Stimulated activated effector memory CD8-positive, alpha-beta T cell treated with anti-CD3 and anti-CD28 coated beads, Interleukin-12 subunit alpha, Interleukin-12 subunit beta, amount 100 ng/mL, for 72 hours (primary cell): ENCODE measurements around the gene PC.

ENCODE experiments used
- ATAC-seq: fragments of 150-1000 bp; cut with Tn5 transposase; 2 replicates; pipeline ENCODE4 v1.10.0; 2021
- DNase-seq, 2 donors: peaks; one replicate each; pipeline ENCODE4 v3.0.0; 2021 to 2022; ENCODE audit warnings: low spot score in 2 of 2
- H3K27ac Mint-ChIP-seq: one replicate; pipeline ENCODE4 v1.8.0; 2022; ENCODE audit warnings: mild to moderate bottlenecking, mixed read lengths
- H3K36me3 Mint-ChIP-seq: one replicate; pipeline ENCODE4 v1.8.0; 2022; ENCODE audit warnings: mild to moderate bottlenecking, mixed read lengths
- H3K4me1 Mint-ChIP-seq: one replicate; pipeline ENCODE4 v1.8.0; 2022; ENCODE audit warnings: mixed read lengths
- H3K4me3 Mint-ChIP-seq: one replicate; pipeline ENCODE4 v1.8.0; 2022; ENCODE audit warnings: mild to moderate bottlenecking, mixed read lengths
- H3K9me3 Mint-ChIP-seq: one replicate; pipeline ENCODE4 v1.8.0; 2022; ENCODE audit warnings: mixed read lengths

Gene PC

GRCh38 chr11:66856496-66857233 is 101.5 kb downstream of the PC start, which contains the start of gene LRFN4:
LRFN4 (plus strand) TSS chr11:66857064; CDS start chr11:66857745, 681 bp downstream.
- Mint-ChIP-seq H3K4me3 (peak within 1 kb of the TSS; percentile 83), H3K4me1 (peaks cover 7% of the 10 kb centered on the region), H3K36me3 (peaks cover 17% of the 10 kb centered on the region), H3K9me3 (no peaks in the 10 kb centered on the region), H3K27ac (peak within 1 kb of the TSS; percentile 88)
- DNase-seq (peak in 1 of 2 donors; percentile 90), ATAC-seq (peak; percentile 70)

GRCh38 chr11:66855574-66856495 is 102.3 kb downstream of the PC start:
- DNase-seq (peak in 1 of 2 donors; percentile 78), ATAC-seq (peak; percentile 85)
- Mint-ChIP-seq H3K4me1 (peaks cover 10% of the 10 kb centered on the region), H3K27ac (peak overlapping the region; percentile 88), H3K4me3 (peak overlapping the region; percentile 83), H3K36me3 (peaks cover 17% of the 10 kb centered on the region), H3K9me3 (no peaks in the 10 kb centered on the region)

- peaks cover 17% of the 10 kb centered on the region for H3K36me3 Mint-ChIP-seq
- ATAC-seq, result no peak
- H3K27ac Mint-ChIP-seq, result peak overlapping the region; percentile 88
- peaks cover 10% of the 10 kb centered on the region for H3K4me1 Mint-ChIP-seq
- DNase-seq, result no peak
- H3K4me3 Mint-ChIP-seq, result peak overlapping the region; percentile 83
- no peaks in the 10 kb centered on the region for H3K9me3 Mint-ChIP-seq
These were observed 103.4 kb downstream of the PC start for GRCh38 chr11:66854729-66855211.

GRCh38 chr11:66854231-66854661 is 103.9 kb downstream of the PC start:
- peak overlapping the region; percentile 60 for H3K27ac Mint-ChIP-seq
- peaks cover 17% of the 10 kb centered on the region for H3K36me3 Mint-ChIP-seq
- peaks cover 10% of the 10 kb centered on the region for H3K4me1 Mint-ChIP-seq
- ATAC-seq (no peak), DNase-seq (no peak)
- no peak overlapping the region for H3K4me3 Mint-ChIP-seq
- no peaks in the 10 kb centered on the region for H3K9me3 Mint-ChIP-seq

GRCh38 chr11:66853242-66854229 is 104.6 kb downstream of the PC start:
- Mint-ChIP-seq H3K4me1 (peaks cover 10% of the 10 kb centered on the region), H3K36me3 (peaks cover 20% of the 10 kb centered on the region), H3K27ac (peak overlapping the region; percentile 60), H3K4me3 (no peak overlapping the region), H3K9me3 (no peaks in the 10 kb centered on the region)
- no peak for ATAC-seq
- no peak for DNase-seq

GRCh38 chr11:66852466-66853241 is 105.5 kb downstream of the PC start:
- peaks cover 18% of the 10 kb centered on the region for H3K36me3 Mint-ChIP-seq
- no peaks in the 10 kb centered on the region for H3K9me3 Mint-ChIP-seq
- ATAC-seq (no peak), DNase-seq (no peak)
- H3K4me3 Mint-ChIP-seq, result no peak overlapping the region
- H3K4me1 Mint-ChIP-seq, result peaks cover 10% of the 10 kb centered on the region
- H3K27ac Mint-ChIP-seq, result no peak overlapping the region

DNA sequence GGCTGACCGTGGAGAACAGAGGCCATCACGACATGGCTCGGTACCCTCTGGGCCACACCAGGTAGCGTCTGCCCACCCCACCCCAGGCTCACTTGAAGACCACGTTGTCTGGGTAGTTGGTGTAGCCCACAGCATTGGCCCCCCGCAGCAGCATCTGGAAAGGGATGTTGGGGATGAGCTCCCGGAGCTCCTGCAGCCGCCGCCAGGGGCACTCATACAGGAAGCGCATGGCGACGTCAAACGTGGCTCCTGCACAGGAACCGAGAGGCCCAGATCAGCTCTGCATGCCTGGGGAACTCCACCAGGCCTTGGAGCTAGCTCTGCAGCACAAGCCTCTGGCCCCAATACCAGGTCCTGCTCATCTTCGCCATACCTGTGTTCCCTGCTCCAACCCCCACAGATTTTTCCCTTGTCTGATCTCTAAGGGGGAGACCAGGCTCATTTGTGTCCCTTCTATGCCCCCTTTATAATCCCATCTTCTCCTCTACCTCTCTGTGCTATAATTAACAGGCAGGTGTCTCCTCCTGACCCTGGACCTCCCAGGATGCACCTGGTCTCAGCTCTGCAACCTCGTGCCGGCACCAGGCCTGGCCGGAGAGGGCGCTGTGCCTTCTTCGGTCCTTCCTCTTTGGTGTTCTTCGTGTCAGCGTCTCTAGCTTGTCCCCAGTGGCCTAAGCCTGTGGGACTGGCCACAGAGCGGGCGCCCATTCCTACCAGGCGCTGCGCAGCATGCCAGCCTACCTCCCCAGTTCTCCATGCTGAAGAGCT is 106.3 kb downstream of the PC start:
- peak overlapping the region; percentile 56 for H3K27ac Mint-ChIP-seq
- H3K4me1 Mint-ChIP-seq, result peaks cover 10% of the 10 kb centered on the region
- no peak for ATAC-seq
- H3K36me3 Mint-ChIP-seq, result peaks cover 18% of the 10 kb centered on the region
- no peaks in the 10 kb centered on the region for H3K9me3 Mint-ChIP-seq
- DNase-seq, result no peak
- H3K4me3 Mint-ChIP-seq, result no peak overlapping the region

DNA sequence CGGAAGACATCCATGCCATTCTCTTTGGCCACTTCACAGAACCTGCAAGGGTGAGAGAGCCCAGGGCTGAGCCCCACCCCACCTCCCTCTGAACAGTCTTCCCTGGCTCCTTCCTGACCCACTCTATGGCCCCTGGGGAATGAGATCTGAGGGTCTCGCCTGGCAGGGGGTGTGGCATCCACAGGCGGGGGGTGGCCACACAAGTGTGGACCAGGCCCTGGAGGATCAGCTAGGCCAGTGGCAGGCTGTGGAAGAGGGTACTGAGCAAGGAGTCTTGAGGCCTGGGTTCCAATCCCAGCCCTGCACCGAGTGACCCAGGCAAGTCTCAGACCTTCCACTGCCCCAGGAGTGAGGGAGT is 107.0 kb downstream of the PC start:
- Mint-ChIP-seq H3K4me3 (no peak overlapping the region), H3K27ac (peak overlapping the region; percentile 56)

DNA sequence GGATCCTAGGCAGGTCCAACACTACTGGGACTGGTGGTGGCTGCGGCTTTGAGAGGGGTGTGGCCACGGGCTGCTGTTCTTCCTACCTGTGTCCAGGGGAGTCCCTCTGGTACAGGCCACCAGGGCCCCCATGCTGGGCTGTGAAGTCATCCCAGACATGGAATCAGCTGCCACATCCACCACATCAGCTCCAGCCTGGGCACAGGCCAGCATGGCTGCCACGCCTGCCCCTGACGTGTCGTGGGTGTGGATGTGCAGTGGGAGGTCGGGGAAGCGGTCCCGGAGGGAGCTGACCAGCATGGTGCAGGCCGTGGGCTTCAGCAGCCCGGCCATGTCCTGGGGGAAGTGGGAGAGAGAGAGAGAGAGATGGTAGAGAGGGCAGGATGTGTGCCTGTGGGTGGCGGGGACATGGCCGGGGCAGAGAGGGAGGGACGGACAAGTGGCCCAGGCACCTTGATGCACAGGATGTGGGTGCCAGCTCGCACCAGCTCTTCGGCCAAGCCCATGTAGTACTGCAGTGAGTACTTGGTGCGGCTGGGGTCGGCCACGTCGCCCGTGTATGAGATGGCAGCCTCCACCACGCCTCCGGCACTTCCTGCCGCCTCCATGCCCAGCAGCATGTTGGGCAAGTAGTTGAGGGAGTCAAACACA is 107.5 kb downstream of the PC start:
- no peak for ATAC-seq
- no peak overlapping the region for H3K4me3 Mint-ChIP-seq
- peak overlapping the region; percentile 56 for H3K27ac Mint-ChIP-seq
- DNase-seq, result no peak
- H3K36me3 Mint-ChIP-seq, result peaks cover 12% of the 10 kb centered on the region
- H3K4me1 Mint-ChIP-seq, result peaks cover 10% of the 10 kb centered on the region
- no peaks in the 10 kb centered on the region for H3K9me3 Mint-ChIP-seq

More for the DNA sequence above, 107.0 kb downstream of the PC start:
- H3K4me1 Mint-ChIP-seq, result peaks cover 10% of the 10 kb centered on the region
- H3K9me3 Mint-ChIP-seq, result no peaks in the 10 kb centered on the region
- no peak for DNase-seq
- no peak for ATAC-seq
- H3K36me3 Mint-ChIP-seq, result peaks cover 13% of the 10 kb centered on the region

GRCh38 chr11:66850235-66850587 is 108.0 kb downstream of the PC start:
- Mint-ChIP-seq H3K9me3 (no peaks in the 10 kb centered on the region), H3K27ac (peak overlapping the region; percentile 56), H3K36me3 (peaks cover 17% of the 10 kb centered on the region), H3K4me3 (no peak overlapping the region), H3K4me1 (peaks cover 14% of the 10 kb centered on the region)
- DNase-seq (no peak), ATAC-seq (no peak)

DNA sequence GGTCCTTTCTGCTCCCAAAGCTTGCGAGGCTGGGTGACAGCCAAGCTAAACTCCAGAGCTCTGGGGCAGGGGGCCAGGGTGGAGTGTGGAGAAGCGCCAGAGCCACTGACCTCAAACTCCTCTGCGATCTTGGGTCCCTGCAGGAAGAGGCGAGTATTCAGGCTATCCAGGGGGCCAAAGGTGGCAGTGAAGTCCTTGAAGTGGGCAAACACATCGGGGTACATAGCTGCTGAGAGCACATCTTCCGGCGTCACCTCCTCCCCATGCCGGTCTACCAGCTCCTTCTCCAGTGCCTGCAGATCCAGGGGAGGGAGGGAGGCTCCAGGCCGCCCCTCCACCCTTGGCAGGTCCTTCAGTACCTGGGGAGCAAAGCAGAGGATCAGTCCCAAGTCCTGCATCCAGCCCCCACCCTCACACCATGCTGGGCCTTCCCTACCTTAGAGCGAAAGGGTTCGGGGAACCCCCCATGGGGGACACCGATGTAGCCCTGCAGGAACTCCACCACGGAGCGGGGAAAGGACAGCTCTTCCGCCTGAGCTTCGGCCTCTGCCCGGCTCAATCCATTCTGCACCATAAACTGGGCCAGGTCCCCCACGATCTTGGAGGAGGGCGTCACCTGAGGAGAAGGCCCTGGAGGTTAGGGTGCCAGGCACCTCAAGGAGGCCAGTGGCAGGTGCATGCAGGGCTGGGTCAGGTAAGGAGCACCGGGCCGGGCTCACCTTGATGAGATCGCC is 108.5 kb downstream of the PC start:
- H3K36me3 Mint-ChIP-seq, result peaks cover 22% of the 10 kb centered on the region
- H3K4me1 Mint-ChIP-seq, result peaks cover 20% of the 10 kb centered on the region
- H3K27ac Mint-ChIP-seq, result peak overlapping the region; percentile 29
- no peak for ATAC-seq
- H3K4me3 Mint-ChIP-seq, result no peak overlapping the region
- no peaks in the 10 kb centered on the region for H3K9me3 Mint-ChIP-seq
- DNase-seq, result no peak

DNA sequence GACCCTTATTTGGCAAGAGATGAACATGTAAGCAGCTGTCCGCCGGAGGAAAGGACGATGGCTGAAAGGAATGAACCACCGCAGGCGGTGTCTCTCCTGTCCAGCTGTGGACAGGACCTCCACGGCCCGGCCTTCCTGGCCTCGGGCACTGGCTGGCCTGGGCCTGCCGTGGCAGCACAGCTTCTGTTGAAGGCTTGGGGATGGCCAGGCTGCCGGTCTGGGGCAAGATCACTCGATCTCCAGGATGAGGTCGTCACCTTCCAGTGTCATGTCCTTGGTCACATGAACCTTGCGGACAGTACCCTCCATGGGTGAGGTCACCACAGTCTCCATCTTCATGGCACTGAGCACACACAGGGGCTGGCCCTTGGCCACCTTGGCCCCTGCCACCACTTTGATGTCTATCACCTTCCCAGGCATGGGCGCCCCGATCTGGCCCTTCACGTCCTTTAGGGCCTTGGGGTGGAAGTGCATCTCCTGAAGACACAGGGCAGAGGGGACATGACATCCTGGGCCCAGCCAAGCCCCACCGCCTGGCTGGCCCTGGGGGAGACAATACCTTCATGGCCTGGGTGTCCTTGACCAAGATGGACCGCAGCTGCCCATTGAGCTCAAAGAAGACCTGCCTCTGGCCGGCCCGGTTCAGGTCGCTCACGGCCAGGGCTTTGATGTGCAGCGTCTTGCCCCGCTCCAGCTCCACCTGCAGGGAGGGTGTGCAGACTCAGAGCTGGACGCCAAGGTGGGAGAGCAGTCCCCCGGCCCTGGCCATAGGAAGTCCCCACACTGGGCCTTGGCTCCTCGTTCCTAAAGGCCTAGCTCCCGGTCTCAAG is 109.3 kb downstream of the PC start:
- no peak for ATAC-seq
- Mint-ChIP-seq H3K9me3 (no peaks in the 10 kb centered on the region), H3K27ac (no peak overlapping the region), H3K4me3 (no peak overlapping the region), H3K36me3 (peaks cover 27% of the 10 kb centered on the region), H3K4me1 (peaks cover 28% of the 10 kb centered on the region)
- no peak for DNase-seq
